ENCODE data around the gene GPS2. TPM values are rescaled to one million over a fixed set of nuclear protein-coding genes. Genes with fewer than 3 reads are reported as not detected.

The GPS2 gene
- 100 to 1,000 TPM in 2 of 4 donors, 10 to 100 TPM in 2; 69.5 to 130 (median 100) TPM for total RNA-seq

- peaks cover 52 to 59% of the 10 kb centered on the region in 2 donors for H3K36me3 ChIP-seq
- intact Hi-C loops (cut with DNase I): no loop called here
These were observed at the start of gene GPS2 for GRCh38 chr17:7314719-7315569. Gene GPS2 (minus strand): TSS chr17:7315360. CDS start chr17:7315052, 308 bp downstream.

GRCh38 chr17:7363311-7363710, 48.2 kb upstream of the GPS2 start:
- DNase-seq: no peak
- H3K36me3 ChIP-seq: no peaks in the 10 kb centered on the region
- no peaks in the 10 kb centered on the region for H3K9me3 ChIP-seq
- H3K4me1 ChIP-seq: no peaks in the 10 kb centered on the region
- H3K4me3 ChIP-seq (replicated peaks in 1 of 3): no peak overlapping the region
- H3K27ac ChIP-seq: no peak overlapping the region
- intact Hi-C loops (cut with DNase I): loop anchor here (5.0 kb wide), 1 partner anchor 59 kb away; the partner anchor contains the start of gene SPEM1
- TF ChIP-seq POLR2A (IDR thresholded peaks at IDR 0.05) (no peak), CTCF (IDR thresholded peaks at IDR 0.05) (no peak)
- no peaks in the 10 kb centered on the region for H3K27me3 ChIP-seq
- 91 to 96% methylated on average over 6 of the region's 6 CpGs for WGBS, 2 donors

More at GRCh38 chr17:7314719-7315569, at the start of gene GPS2:
- DNase-seq: peak; percentile 92 to 94
- Histone ChIP-seq H3K27ac (peak within 1 kb of the TSS; percentile 83 to 96 (median 83)), H3K4me3 (replicated peaks in 1 of 3) (peak within 1 kb of the TSS; percentile 51 to 95 (median 68)), H3K4me1 (peaks cover 15 to 28% of the 10 kb centered on the region in 2 donors), H3K27me3 (no peaks in the 10 kb centered on the region), H3K9me3 (no peaks in the 10 kb centered on the region)
- 0 to 1% methylated on average over 18 to 42 of the region's 95 CpGs for WGBS, 2 donors
- TF ChIP-seq CTCF (IDR thresholded peaks at IDR 0.05) (peak in 1 of 6 experiments; percentile 6), POLR2A (IDR thresholded peaks at IDR 0.05) (peak in 1 of 2 donors; percentile 87)

GRCh38 chr17:7361906-7362305, 46.7 kb upstream of the GPS2 start:
- H3K4me1 ChIP-seq: no peaks in the 10 kb centered on the region
- no peaks in the 10 kb centered on the region for H3K36me3 ChIP-seq
- intact Hi-C loops (cut with DNase I): loop anchor here (5.0 kb wide), 1 partner anchor 60 kb away; the partner anchor contains the start of gene SPEM1
- TF ChIP-seq POLR2A (IDR thresholded peaks at IDR 0.05) (no peak), CTCF (IDR thresholded peaks at IDR 0.05) (no peak)
- no peak overlapping the region for H3K4me3 ChIP-seq (replicated peaks in 1 of 3)
- no peaks in the 10 kb centered on the region for H3K27me3 ChIP-seq
- H3K9me3 ChIP-seq: no peaks in the 10 kb centered on the region
- WGBS, 2 donors: 69 to 85% methylated on average over 3 of the region's 3 CpGs
- no peak for DNase-seq
- no peak overlapping the region for H3K27ac ChIP-seq

GRCh38 chr17:7357381-7357780, 42.2 kb upstream of the GPS2 start:
- H3K36me3 ChIP-seq: no peaks in the 10 kb centered on the region
- intact Hi-C loops (cut with DNase I): loop anchor here (5.0 to 10.0 kb wide), 2 partner anchors 127 to 205 kb away; partner anchors contain the start of genes POLR2A, SENP3 and SLC35G6
- H3K27me3 ChIP-seq: no peaks in the 10 kb centered on the region
- no peak overlapping the region for H3K27ac ChIP-seq
- TF ChIP-seq CTCF (IDR thresholded peaks at IDR 0.05) (no peak), POLR2A (IDR thresholded peaks at IDR 0.05) (no peak)
- H3K4me3 ChIP-seq (replicated peaks in 1 of 3): no peak overlapping the region
- DNase-seq: no peak
- 77 to 81% methylated on average over 2 of the region's 2 CpGs for WGBS, 2 donors
- H3K9me3 ChIP-seq: no peaks in the 10 kb centered on the region
- peaks cover 6 to 34% of the 10 kb centered on the region in 2 donors for H3K4me1 ChIP-seq

GRCh38 chr17:7356756-7357155, 41.6 kb upstream of the GPS2 start:
- WGBS, 2 donors: 63 to 84% methylated on average over 7 of the region's 8 CpGs
- no peak for DNase-seq
- Histone ChIP-seq H3K9me3 (no peaks in the 10 kb centered on the region), H3K4me1 (peaks cover 8 to 34% of the 10 kb centered on the region in 2 donors), H3K27me3 (no peaks in the 10 kb centered on the region), H3K27ac (no peak overlapping the region), H3K4me3 (replicated peaks in 1 of 3) (no peak overlapping the region), H3K36me3 (no peaks in the 10 kb centered on the region)
- intact Hi-C loops (cut with DNase I): loop anchor here (5.0 to 10.0 kb wide), 2 partner anchors 128 to 206 kb away; partner anchors contain the start of genes POLR2A, SENP3 and SLC35G6
- TF ChIP-seq CTCF (IDR thresholded peaks at IDR 0.05) (no peak), POLR2A (IDR thresholded peaks at IDR 0.05) (no peak)
